Calu3 (cell line): ENCODE data around the gene P2RY2. TPM values are rescaled to one million over a fixed set of nuclear protein-coding genes. Genes with fewer than 3 reads are reported as not detected.

Experiments used
- BruUV-seq: library from RNA; stranded (reverse); fragments of 400-500 nt; replicated peaks from 2 replicates; lab custom pipeline; 2021; lab: Mats Ljungman, UMichigan
- CTCF ChIA-PET: fragments of 300-600 bp; sonication (Branson Sonifier 250); formaldehyde crosslinking; loops from one replicate; lab custom pipeline; 2022; ENCODE audit warnings: antibody characterized with exemption; lab: Charles Lee
- DNase-seq: peaks from one replicate; pipeline ENCODE4 v3.0.0; 2022
- H3K27ac Mint-ChIP-seq: one replicate; pipeline ENCODE4 v1.8.0; 2022; ENCODE audit warnings: mixed read lengths; ENCODE audit not compliant: unreplicated experiment
- H3K27me3 Mint-ChIP-seq: one replicate; pipeline ENCODE4 v1.8.0; 2022; ENCODE audit warnings: mixed read lengths; ENCODE audit not compliant: unreplicated experiment
- H3K36me3 Mint-ChIP-seq: one replicate; pipeline ENCODE4 v1.8.0; 2022; ENCODE audit warnings: mild to moderate bottlenecking, moderate library complexity, mixed read lengths; ENCODE audit not compliant: insufficient read depth, unreplicated experiment
- H3K4me1 Mint-ChIP-seq: one replicate; pipeline ENCODE4 v1.8.0; 2022; ENCODE audit warnings: mild to moderate bottlenecking, low read depth, mixed read lengths; ENCODE audit not compliant: unreplicated experiment
- H3K4me3 Mint-ChIP-seq: one replicate; pipeline ENCODE4 v1.8.0; 2022; ENCODE audit warnings: mild to moderate bottlenecking, low read depth, moderate library complexity, mixed read lengths; ENCODE audit not compliant: unreplicated experiment
- H3K9me3 Mint-ChIP-seq: one replicate; pipeline ENCODE4 v1.8.0; 2022; ENCODE audit warnings: low read depth, mixed read lengths; ENCODE audit not compliant: unreplicated experiment
- intact Hi-C: fragments of 100-400 bp; cut with micrococcal nuclease; formaldehyde crosslinking; loops from one replicate; pipeline ENCODE4 v1.10.0; 2022; ENCODE audit not compliant: unreplicated experiment
- total RNA-seq: library from RNA; stranded (reverse); gene quantifications from 2 replicates; pipeline ENCODE4 v1.2.3, GENCODE V29; 2022
- TF ChIP-seq, protein P1 (sequence below): fragments of 200-600 bp; IDR thresholded peaks from one replicate; pipeline ENCODE4 v1.8.0; 2022; ENCODE audit warnings: antibody characterized with exemption; ENCODE audit not compliant: unreplicated experiment

P2RY2 gene
- total RNA-seq, 1 experiment from 2014 or later, result 1.6 TPM

DNA sequence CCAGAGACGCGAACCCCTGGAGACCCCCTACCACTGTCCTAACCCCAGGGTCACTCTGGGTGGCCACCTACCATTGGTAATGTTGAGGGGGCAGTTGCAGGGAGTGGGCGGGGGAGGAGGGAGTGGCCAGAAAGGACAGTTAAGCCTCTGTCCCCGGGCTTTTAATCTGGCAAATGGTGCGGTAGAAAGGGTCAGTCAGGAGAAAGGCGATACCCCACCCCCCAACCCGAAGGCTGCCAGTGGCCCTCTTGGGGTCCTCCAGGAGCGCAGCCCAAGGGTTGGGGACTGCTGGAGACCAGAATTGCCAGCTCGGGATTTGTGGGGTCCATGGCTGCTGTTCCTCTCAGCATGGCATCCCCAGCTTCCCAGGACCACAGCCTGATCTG is 742 bp downstream of the P2RY2 start:
- Mint-ChIP-seq H3K27me3 (peaks cover 18% of the 10 kb centered on the region), H3K4me1 (no peaks in the 10 kb centered on the region), H3K27ac (no peak overlapping the region), H3K4me3 (peak overlapping the region; percentile 73), H3K9me3 (no peaks in the 10 kb centered on the region), H3K36me3 (no peaks in the 10 kb centered on the region)
- CTCF ChIA-PET, result no interaction called here
- intact Hi-C loops, result no loop called here
- TF ChIP-seq, protein P1, sequence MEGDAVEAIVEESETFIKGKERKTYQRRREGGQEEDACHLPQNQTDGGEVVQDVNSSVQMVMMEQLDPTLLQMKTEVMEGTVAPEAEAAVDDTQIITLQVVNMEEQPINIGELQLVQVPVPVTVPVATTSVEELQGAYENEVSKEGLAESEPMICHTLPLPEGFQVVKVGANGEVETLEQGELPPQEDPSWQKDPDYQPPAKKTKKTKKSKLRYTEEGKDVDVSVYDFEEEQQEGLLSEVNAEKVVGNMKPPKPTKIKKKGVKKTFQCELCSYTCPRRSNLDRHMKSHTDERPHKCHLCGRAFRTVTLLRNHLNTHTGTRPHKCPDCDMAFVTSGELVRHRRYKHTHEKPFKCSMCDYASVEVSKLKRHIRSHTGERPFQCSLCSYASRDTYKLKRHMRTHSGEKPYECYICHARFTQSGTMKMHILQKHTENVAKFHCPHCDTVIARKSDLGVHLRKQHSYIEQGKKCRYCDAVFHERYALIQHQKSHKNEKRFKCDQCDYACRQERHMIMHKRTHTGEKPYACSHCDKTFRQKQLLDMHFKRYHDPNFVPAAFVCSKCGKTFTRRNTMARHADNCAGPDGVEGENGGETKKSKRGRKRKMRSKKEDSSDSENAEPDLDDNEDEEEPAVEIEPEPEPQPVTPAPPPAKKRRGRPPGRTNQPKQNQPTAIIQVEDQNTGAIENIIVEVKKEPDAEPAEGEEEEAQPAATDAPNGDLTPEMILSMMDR, result no peak
- no peak for DNase-seq
- no TSS peak for BruUV-seq

DNA sequence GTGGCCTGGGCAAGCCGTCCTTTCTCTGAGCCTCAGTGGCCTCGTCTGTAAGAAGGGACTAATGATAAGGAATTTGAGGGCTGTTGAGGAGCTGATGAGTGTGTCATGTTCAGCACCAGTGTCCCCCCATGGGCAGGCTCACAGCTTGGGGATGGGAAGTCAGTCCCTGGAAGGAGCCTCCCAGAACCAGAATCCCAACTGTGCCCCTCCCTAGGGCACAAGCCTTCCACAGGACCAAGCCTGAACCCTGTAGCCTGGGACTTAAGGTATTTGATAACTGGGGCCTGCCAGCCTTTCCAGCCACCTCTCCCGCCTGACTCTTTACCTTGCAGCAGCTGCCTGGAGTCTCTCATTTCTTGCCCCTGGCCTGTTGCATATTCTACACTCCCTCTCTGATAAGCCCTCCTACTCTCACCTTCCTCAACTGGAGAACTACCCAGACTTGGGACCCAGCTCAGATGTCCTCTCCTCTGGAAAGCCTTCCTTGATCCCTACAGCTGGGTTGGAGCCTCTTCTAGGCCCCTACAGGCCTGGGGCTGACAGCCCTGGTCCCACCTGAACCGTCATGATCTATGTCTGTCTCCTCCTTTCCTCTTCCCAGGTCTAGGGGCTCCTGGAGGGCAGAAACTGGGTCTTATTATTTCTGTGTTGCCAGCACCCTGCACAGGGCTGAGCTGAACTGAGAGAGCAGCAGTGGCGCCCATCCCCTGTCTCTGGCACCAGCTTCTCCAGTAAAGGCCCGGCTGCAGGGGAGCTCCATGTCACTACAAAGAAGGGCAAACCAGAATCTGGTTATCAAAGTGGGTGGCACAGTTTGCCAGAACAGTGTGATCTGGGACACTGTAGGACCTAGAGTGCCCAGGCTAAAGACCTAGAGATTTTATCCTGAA is 1.6 kb downstream of the P2RY2 start:
- CTCF ChIA-PET, result no interaction called here
- TF ChIP-seq, protein P1, result no peak
- H3K4me3 Mint-ChIP-seq, result peak overlapping the region; percentile 73
- no peaks in the 10 kb centered on the region for H3K9me3 Mint-ChIP-seq
- BruUV-seq, result no TSS peak
- no peaks in the 10 kb centered on the region for H3K4me1 Mint-ChIP-seq
- intact Hi-C loops, result no loop called here
- peaks cover 18% of the 10 kb centered on the region for H3K27me3 Mint-ChIP-seq
- H3K27ac Mint-ChIP-seq, result no peak overlapping the region
- no peaks in the 10 kb centered on the region for H3K36me3 Mint-ChIP-seq
- no peak for DNase-seq

GRCh38 chr11:73221451-73221850 is 3.4 kb downstream of the P2RY2 start:
- Mint-ChIP-seq H3K9me3 (no peaks in the 10 kb centered on the region), H3K36me3 (no peaks in the 10 kb centered on the region), H3K27me3 (peaks cover 18% of the 10 kb centered on the region), H3K27ac (no peak overlapping the region), H3K4me1 (no peaks in the 10 kb centered on the region), H3K4me3 (no peak overlapping the region)
- intact Hi-C loops, result no loop called here
- DNase-seq, result no peak
- BruUV-seq, result no TSS peak
- CTCF ChIA-PET, result no interaction called here
- TF ChIP-seq, protein P1, result no peak

- H3K36me3 Mint-ChIP-seq, result no peaks in the 10 kb centered on the region
- H3K27me3 Mint-ChIP-seq, result peaks cover 18% of the 10 kb centered on the region
- H3K9me3 Mint-ChIP-seq, result no peaks in the 10 kb centered on the region
- BruUV-seq, result no TSS peak
- H3K4me1 Mint-ChIP-seq, result peaks cover 1% of the 10 kb centered on the region
- no peak for DNase-seq
- CTCF ChIA-PET, result no interaction called here
- no peak overlapping the region for H3K4me3 Mint-ChIP-seq
- TF ChIP-seq, protein P1, result no peak
- H3K27ac Mint-ChIP-seq, result no peak overlapping the region
- intact Hi-C loops, result no loop called here
These were observed 3.9 kb downstream of the P2RY2 start for GRCh38 chr11:73221996-73222395.
